DMS 273 treated with DMSO at 0.1 percent for 48 hours (cell line): ENCODE results near the gene GLI3.

ENCODE experiments used
- DNase-seq: peaks from one replicate; lab custom pipeline; 2025; lab: John Stamatoyannopoulos, UW

Gene GLI3

DNA sequence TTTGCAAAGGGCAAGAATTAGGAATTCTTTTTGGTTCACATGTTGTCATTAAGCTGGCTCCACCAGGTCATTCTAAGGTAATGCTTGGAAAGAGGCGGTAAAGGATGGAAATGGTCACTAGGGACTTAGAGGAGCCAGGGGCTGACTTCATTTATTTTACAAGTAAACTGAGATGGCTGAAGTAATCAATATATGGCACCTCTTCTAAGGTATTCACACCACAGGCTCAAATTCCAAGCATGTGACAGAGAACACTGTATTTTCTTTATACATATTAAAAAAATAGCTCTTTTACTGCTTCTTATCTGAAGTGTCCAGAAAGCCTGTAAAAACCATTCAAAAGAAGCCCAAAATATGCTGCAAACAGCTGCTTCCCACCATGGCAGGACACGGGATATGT, 239.0 kb downstream of the GLI3 start:
- no peak for DNase-seq

DNA sequence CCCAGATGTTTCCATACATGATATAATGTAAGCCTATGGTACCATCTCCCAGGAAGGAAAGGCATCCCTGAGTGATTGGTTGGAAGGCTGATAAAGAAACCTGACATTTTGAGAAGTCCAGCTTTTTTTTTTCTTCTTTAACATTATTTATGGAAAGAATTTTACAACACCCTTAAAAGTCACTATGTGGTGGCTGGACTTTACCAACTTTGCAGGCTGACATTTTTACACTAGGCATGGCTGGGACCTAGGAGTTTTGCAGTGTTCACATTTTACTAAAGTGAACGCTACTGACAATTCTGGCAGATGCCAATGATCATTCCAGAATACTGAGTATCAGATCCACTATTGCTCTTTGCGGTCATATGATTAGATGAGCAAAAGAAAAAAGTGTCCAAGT, 239.9 kb downstream of the GLI3 start:
- no peak for DNase-seq

DNA sequence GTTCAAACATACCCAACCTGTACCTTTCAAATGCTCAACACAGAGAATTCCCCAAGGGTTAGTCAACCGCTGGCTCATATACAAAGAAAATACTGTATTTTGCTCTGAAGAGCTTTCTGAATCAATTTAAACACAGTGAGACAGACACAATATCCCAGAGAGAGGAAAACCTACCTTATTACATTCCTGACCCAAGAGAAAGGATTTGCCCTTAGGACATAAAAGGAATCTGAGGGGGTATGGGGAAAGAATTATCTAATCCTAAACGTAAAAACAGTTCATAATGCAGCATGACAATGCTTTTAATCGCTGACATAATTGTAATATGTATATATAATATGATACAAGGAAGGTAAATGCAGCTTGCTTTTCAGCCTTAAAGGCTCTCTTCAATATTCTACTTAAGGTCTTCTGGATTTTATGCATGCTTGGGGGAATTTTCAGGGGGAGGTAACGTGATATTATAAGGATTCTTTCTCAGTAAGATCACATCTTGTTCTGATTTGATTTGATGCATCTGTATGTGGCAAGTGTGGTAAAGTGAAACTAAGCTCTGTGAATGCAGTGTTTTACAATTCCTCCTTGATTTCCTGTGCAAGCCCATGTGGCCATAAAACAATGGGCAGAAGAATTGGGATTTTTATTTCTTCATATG, 240.5 kb downstream of the GLI3 start:
- DNase-seq, result no peak

DNA sequence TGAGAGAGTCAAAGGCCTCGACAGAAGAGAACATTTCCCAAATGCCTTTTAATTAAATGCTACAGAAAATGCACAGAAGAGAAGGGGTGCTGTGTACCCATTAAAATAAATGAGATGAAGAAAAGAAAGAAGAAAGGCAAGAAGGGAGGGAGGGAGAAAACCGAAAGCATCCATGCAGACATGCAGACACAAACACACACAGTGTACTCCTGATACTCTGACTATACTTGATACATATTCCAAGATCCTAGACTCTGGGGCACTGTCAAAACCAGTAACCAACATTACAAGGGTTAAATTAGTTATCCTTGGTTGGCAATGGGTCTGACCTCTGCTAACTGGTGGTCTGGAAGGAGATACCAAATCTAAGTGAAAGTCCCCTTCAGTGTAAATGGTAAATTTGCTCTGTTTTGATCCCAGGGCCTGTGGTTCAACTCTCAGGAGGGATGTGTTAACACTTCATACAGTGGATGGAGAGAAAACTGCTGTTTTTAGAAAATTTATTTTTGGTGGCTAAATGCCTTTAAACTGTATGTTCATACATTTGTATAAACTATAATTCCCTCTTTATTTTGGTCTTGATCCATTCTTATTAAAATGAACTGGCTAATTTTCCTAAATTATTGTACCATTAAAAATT, 241.3 kb downstream of the GLI3 start:
- no peak for DNase-seq

DNA sequence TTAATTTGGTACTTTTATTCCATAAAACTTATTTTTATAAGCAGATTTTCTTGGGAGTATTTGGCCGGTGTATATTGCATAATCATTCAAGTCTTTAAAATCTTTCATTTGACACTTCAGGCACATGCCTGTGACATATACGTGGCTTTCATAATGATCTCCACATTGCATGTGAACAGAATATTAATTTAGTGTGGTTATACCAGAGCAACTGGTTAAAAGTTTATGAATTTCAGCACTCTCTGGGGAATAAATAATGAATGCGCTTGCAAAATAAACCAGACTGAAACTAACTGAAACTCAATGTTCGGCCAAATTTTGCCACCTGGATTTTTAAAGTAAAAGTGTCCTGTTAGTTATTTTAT, 242.3 kb downstream of the GLI3 start:
- DNase-seq, result no peak

DNA sequence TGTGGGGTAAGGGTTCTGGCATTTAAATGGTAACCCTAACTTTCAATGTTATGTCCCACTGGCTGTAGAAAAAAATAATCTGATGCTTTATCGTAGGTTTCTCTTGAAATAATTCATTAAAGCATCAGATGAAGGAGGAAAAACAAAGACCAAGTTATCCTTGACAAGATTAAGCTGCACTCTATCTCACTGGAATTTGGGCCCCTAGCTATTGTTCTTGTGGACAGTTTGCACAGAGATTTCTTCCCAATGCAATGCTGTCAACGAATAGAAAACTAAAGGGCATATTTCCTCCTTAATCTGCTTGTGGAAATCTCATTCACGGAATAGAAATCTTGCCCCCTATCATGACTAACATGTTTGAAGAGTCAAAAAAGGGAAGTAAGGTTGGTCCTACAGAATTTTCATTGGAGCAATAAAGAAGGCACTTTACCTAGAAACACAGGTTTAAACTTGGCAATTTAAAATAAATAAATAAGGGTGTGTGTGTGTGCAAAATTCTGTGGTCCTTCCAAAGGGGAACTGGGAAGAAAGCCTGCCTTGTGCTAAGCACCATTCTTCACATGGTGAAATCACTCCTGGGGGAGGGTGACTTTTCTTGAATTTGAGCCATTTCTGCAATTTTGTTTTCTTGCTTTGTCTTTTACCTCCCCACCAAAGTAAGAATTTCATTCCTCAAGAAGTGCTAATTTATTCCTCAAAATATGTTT, 242.8 kb downstream of the GLI3 start:
- DNase-seq, result no peak

DNA sequence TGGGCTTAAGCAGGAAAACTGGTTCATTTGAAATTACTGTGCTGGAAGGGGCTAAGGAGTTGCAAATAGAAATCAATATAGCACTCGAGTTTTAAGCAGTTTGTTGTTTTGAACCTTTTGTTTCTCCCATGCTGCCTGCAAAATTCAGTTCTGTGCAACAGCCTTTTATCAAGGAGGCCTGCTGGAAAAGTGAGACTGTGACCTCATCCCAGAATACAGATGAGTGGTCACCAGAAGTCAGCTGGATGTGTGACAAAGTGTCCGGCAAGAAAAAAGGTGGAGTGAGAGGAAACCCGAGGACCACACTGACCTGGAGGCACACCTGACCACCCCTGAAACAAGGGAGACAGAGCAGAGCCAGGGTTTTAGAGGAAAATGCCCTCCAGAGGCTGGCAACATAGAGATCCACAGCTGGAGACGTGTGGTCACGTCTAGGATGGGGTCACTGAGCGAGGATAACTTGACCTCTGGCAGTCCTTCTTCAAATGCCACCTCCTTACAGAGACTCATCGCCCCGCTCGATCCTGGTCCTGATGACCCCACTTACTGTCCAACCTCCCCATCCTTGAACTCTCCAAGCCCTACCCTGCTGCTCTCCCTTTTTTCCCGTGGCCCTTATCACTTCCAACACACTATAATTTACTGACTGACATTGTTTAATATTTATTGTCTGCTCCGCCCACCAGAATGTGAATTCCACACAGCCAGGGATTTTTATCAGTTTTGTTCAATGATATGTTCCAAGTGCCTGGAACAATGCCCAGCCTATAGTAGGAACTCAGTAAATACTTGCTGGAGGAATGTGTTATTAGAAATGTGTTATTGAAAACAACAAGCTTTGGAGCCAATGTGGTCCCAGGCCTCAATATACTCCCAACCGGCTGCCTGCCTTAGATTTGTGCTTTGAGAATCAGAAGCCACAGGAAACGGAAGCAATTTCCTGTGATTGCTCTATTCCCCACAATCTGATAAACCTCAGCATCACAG, 243.8 kb downstream of the GLI3 start:
- no peak for DNase-seq

DNA sequence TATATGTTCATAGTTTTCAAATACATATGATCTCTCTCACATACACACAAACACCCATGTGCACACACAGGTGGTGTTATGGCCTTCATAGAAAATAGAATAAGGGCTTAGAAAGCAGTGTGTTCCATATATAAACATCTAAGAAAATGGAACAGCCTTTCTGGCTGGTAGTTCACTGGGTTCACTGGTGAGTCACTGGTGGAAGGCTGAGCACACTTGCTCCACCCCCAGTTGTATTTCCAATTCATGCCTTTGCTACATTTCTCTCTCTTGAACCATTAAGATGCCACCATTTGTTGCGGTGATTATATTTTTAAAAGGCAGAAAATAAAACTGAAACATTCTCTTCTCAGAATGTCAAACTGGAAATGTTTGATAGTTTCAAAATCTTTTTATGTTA, 252.1 kb downstream of the GLI3 start:
- no peak for DNase-seq

DNA sequence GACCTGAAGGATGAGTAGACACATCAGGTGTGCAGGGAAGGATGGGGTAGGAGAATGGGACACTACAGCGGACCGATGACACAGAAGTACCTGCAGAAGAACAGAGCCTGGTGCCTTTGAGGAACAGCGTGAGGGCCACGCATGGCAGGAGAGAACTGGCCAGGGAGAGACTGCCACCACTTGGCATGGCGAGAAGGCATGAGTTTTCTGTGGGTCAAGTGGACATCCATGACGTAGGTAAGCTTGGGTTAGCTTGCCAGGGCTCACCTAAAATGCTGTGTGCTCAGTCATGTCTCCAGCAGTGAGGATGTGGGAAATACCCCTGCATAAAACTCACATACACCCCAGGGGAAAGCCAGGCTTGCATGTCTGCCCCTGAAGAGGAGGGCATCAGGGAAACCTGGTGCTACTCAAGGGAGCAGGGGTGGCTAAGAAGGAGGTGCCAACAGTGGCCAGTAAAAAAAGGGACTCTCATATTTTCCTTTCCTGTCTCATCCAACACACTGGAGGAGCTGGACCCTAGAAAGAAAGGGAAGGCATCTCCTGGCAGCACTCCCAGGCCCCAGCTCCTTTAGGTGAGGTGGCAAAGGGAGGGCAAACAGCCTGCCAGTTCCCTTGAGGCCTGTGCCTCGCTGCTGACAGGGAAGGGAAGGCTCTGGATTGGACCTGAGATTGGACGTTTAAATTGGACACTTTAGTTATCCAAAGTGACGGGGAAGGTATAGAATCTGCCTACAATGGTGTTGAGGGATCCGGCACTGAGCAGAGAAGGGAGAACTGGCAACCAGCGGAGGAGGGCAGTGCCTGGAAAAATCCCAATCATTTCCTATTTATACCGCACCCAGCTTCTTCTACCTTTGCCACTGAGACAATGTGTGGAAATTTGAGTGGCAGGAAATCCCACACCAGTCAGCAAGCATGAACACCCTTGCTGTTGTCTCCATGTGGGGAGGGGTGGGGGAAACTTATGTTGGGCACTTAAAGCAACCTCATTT, 255.7 kb downstream of the GLI3 start:
- DNase-seq, result no peak

DNA sequence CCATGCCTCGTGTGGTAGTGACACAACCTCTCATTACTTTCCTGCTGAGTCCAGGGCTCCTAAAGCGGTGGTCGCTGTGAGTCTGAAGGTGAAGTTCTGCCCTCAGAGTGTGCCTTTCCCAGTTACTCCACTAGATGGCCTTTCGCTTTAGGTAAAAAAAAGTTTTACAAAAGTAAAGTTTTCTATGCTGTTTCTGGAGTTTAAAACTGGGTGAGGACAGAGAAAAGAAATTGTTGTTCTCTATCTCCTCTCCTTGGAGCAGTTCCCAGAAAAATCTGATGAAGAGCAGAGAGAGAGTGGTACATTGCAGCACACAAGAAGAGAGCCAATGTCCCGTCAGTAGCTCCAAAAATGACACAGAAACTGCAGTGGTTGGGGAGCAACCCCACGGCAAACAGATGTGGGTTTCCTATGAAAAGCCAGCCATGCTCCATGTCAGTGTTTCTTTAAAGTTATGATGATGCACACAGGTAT, 257.1 kb downstream of the GLI3 start:
- no peak for DNase-seq

DNA sequence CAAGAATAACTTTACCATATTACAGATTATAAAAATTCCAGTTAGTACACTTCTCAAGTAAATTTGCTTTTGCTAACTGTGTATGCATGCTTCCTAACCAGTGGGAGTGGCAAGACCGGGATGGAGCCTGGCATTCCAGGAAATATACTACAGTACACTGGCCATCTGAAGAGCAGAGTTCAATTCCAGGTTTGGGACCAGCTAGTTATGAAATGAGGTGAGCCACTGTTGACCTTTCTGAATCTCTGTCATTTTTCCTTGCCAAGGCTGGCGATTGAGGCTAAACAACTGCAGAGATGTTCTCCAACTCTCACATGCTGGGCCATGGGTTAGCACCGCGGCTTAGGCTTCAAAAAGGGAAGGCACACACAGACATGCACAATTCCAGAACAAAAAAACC, 258.2 kb downstream of the GLI3 start:
- DNase-seq, result no peak

DNA sequence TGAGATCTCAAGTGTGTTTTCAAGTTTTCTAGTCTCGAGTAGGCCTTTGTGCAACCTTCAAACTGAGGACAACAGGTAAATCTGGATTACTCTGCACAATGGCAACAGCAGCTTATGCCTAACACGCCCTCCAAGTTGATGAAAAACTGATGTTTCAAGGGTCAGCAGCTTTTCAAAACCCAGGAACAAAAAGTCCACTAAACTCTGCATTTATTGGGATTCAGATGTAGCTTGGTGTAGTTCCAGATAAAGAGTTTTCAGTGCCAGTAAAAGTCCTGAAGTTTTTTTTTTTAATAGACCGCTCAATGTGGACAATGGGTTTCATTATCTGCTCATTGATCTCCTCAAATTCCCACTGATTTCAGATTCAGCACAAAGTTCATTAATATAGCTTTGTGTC, 259.3 kb downstream of the GLI3 start:
- no peak for DNase-seq

DNA sequence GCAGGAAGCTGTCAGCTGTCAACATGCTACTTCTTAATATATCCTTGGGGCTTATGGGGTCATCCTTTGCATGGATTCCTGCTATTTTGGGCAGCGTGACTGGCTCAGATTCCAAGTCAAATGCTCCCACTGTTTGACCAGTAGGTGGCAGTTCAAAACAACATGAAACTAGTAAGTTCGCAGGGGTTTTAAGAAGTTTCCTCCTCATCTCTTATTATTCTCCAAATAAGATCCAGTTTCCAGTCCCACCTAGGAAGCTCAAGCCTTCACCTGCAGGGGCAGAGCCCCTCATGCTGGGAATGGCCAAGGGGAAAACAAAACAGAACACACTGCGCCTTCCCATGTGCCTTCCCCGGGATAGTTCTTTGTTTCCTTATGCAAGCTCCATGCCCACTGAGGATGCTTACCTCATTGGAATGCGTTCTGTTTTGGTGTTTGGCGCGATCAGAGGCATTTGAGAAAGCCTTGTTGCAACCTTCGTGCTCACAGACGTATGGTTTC, 259.8 kb downstream of the GLI3 start:
- DNase-seq, result no peak

DNA sequence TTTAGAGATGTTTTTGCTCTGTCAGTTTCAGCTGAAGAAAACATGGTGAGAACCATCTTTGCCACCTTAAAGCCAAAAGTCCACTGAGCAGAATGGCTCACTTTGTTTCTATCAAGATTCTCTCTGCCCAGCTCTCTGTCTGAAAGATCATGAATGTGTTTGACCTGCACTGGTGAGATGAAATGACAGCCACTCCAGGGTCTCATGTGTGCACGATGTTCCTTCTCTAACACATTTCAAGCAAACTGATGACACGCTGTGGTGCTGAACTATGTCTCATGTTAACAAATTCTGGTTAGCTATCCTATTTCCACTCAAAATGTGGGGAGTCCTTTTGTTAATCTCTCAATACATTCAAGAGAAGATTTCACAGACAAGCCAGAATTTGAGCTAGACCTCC, 260.6 kb downstream of the GLI3 start:
- DNase-seq, result no peak

DNA sequence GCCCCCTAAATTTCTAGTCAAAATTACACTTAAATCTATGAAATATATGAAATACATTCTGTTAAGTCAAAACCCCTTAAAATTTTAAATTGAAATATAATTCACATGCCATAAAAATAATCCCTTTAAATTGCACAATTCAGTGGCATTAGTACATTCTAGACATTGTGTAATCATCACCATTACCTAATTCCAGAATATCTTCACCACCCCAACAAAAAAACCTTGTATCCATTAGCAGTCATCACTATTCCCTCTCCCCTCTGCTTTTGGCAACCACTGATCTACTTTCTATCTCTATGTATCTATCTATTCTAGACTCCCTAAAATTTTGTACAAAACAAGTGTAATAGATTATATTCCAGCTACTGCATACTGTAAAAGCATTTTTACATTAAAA, 261.2 kb downstream of the GLI3 start:
- no peak for DNase-seq

DNA sequence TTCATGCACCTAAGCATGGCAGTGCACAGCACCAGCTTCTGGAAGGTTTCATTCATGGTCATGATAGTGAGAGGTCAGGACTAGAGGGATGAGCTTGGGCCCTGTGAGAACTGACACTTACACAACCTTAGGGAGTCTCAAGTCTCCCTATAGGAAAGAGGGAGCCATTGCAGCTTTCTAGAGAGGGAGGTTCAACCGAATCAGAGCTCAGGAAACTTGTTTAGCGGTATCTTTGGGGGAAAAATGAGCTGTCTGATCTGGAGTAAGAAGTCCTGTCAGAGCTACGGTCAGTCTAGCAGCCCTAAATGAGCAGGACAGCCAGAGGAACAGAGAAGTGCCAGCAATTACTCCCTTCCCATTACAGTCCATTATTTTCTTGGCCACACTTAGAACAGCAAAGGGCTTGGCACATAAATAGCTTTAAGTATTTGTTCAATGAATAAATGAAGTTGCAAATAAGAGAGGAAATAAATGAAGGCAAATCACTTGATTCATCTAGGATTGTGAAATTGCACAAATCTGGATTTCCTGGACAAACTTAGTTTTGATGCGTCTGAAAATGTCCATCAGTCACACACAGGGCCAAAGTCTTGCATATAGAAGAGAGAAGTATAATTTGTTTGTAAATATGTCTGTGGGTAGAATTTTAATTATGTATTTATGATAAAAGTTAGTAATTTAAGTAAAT, 262.0 kb downstream of the GLI3 start:
- DNase-seq, result no peak

DNA sequence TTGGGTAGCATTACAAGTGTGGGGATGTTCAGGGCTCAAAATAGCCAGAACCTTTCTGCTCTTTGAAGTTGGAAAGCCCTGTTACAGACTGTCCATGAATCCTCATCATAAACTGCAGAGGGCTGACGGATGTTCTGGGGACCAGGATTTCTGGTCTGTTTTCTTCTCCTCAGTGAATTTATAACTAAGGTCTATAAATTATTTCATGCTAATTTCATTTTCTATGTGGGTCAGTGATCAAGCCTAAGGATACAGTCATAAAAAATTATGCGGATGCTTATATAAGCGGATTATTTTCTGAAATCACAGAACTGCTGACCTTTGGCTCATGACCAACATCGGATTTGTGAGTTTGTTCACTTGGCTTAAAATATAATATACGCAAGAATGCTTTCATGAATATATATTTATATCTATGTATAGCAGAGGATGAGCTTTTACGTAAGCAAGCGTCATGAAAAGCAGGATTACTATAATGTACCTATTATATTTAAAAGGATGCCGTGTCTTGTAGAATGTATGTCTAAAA, 263.7 kb downstream of the GLI3 start:
- no peak for DNase-seq

DNA sequence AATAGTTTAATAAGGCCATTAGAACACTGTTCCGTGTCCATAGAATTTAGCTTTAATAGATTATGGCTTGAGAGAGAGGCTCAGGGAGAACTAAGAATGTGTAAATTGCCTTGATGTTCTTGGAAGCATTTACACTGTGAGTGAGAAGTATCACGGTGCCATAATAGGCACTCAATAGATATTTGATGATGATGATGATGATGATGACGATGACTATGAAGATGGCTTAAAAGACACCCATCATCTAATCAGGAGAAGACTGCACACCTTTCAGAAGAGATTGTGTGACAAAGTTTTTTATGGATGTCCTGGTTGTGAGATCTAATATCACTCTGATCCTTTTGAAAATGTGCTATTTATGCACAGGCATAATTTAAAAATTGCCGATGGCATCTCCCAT, 264.2 kb downstream of the GLI3 start:
- no peak for DNase-seq

DNA sequence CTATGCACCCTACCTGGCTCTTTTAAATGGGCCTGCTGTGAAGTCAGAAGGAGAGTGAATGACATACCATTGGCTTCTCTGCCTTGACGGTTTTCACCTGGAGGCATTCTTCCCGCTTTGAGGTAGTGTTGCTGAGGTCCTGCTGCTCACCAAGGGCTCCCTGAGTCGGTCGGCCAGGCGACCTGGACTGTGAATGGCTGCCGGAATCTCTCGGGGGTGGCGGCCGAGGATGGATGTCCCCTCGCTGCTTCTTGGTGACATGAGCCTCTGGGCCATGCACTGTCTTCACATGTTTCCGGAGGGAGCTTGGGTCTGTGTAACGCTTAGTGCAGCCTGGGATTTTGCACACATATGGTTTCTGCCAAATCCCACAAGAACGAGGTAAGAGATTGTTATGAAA, 264.7 kb downstream of the GLI3 start:
- DNase-seq, result no peak

DNA sequence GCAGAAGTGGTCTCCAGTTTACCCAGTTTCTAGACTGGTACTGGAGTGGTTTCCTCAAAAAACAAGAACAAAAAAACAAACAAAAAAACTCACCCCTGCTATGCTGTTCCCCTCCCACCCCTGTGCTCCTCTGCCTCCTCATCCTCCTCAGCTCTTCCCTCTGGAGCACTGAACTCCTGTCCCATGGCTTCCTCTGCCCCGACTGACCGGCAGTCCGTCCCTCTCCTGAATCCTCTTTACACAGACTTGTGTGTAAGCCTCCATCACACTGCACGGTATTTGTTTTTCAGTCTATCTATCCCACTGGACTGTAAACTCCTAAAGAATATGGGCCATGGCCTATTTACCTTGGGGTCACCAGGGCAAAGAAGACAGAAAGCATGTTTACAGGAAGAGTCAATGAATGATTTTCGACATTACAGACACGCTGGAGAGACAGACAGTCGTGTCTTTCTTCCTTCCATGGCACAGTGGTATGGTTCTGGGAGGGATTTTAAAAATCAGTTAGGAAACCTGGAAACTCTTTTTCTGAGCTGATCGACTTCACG, 265.3 kb downstream of the GLI3 start:
- DNase-seq, result no peak
